Uterus (tissue), 2 donors: ENCODE results near the gene NXF3.

ENCODE experiments used
- CTCF ChIP-seq, 4 experiments: fragments of 200-600 bp in 2 of 4; fragments of 450-650 bp in 2 of 4; sonication (generic) in 2 of 4; IDR thresholded peaks; one replicate each; pipeline ENCODE4 v1.5.1; 2016 to 2019; ENCODE audit warnings: antibody characterized with exemption in 4 of 4, mild to moderate bottlenecking in 2 of 4, moderate library complexity in 1 of 4
- POLR2A ChIP-seq, 2 donors: fragments of 450-650 bp; IDR thresholded peaks; one replicate each; pipeline ENCODE4 v1.6.1; 2016; ENCODE audit warnings: antibody characterized with exemption in 2 of 2, mild to moderate bottlenecking in 1 of 2, moderate library complexity in 1 of 2

GRCh38 chrX:103063918-103064434, 29.0 kb downstream of the NXF3 start, which contains the start of gene BEX1:
- peak in 1 of 2 donors; percentile 28 for TF ChIP-seq POLR2A (IDR thresholded peaks at IDR 0.05)
- TF ChIP-seq CTCF (IDR thresholded peaks at IDR 0.05) = no peak
